NB4 (cell line): ENCODE measurements around the gene GRID1.

Experiments used
- CTCF ChIP-seq: IDR thresholded peaks from one replicate; pipeline ENCODE4 v1.5.1; 2012; ENCODE audit warnings: low read depth, low read length
- MAX ChIP-seq: IDR thresholded peaks from 2 replicates; pipeline ENCODE4 v1.6.1; 2011; ENCODE audit warnings: low read depth, low read length
- MYC ChIP-seq: IDR thresholded peaks from 2 replicates; pipeline ENCODE4 v1.6.1; 2011; ENCODE audit warnings: low read depth, low read length
- POLR2A ChIP-seq: IDR thresholded peaks from 2 replicates; pipeline ENCODE4 v1.6.1; 2011; ENCODE audit warnings: mild to moderate bottlenecking; ENCODE audit not compliant: insufficient read length; ENCODE audit errors: extremely low read depth

GRCh38 chr10:86215712-86216111 is 150.9 kb downstream of the GRID1 start:
- no peak for TF ChIP-seq CTCF
- no peak for TF ChIP-seq MAX
- TF ChIP-seq POLR2A: no peak
- TF ChIP-seq MYC: no peak
